SK-N-SH (cell line): ENCODE measurements around the gene TMEM198. TPM values are rescaled to one million over a fixed set of nuclear protein-coding genes. Genes with fewer than 3 reads are reported as not detected.

Experiments used
- polyA plus RNA-seq, 3 experiments: library from polyadenylated mRNA; depleted of rRNA; stranded (reverse); fragments of >200 nt; gene quantifications; 2 replicates each; pipeline ENCODE4 v1.2.3, GENCODE V29; 2012
- small RNA-seq, 7 experiments: library from RNA; depleted of rRNA; stranded (forward); fragments of <200 nt; gene quantifications; one replicate each; pipeline ENCODE3, GENCODE V24; 2012

The TMEM198 gene
- polyA plus RNA-seq, 1 of the 3 experiments (the other 2 are of a cell fraction) = 4.7 TPM

Small RNA genes within 50 kb of the gene (small RNA-seq; reads per million reads assigned to genes)
- gene MIR3132 = 0 reads per million in 7 experiments
- 0 to 0.86 (median 0) reads per million in 7 experiments for gene RN7SKP213

Other genes starting within 250 kb of the TMEM198 start
- gene PTPRN, start 234.6 kb upstream of the TMEM198 start, polyA plus RNA-seq (2012; rRNA removed) = 7.4 and 9.5 TPM in 2 replicates
- not detected in 2 replicates for gene RESP18, start 211.3 kb upstream of the TMEM198 start, polyA plus RNA-seq (2012; rRNA removed)
- 80.7 and 92.6 TPM in 2 replicates for gene DNPEP, start 156.1 kb upstream of the TMEM198 start, polyA plus RNA-seq (2012; rRNA removed)
- 0.21 and 0.28 TPM in 2 replicates for gene DES, start 125.7 kb upstream of the TMEM198 start, polyA plus RNA-seq (2012; rRNA removed)
- gene SPEG, start 109.2 kb upstream of the TMEM198 start, polyA plus RNA-seq (2012; rRNA removed) = 98.3 and 107 TPM in 2 replicates
- 61.3 and 75.1 TPM in 2 replicates for gene GMPPA, start 45.1 kb upstream of the TMEM198 start, polyA plus RNA-seq (2012; rRNA removed)
- gene ASIC4, start 29.5 kb upstream of the TMEM198 start, polyA plus RNA-seq (2012; rRNA removed) = 0.05 and 0.10 TPM in 2 replicates
- gene CHPF, start 219 bp upstream of the TMEM198 start, polyA plus RNA-seq (2012; rRNA removed) = 119 and 141 TPM in 2 replicates
- gene OBSL1, start 27.5 kb downstream of the TMEM198 start, polyA plus RNA-seq (2012; rRNA removed) = 70.9 and 93.0 TPM in 2 replicates
- gene INHA, start 28.3 kb downstream of the TMEM198 start, polyA plus RNA-seq (2012; rRNA removed) = 1.2 and 1.6 TPM in 2 replicates
- 22.1 and 22.9 TPM in 2 replicates for gene STK11IP, start 53.8 kb downstream of the TMEM198 start, polyA plus RNA-seq (2012; rRNA removed)
- gene SLC4A3, start 83.6 kb downstream of the TMEM198 start, polyA plus RNA-seq (2012; rRNA removed) = 12.2 and 12.3 TPM in 2 replicates